CD4-positive, alpha-beta memory T cell (primary cell): Measurements from ENCODE around the gene CELSR1. TPM values are rescaled to one million over a fixed set of nuclear protein-coding genes. Genes with fewer than 3 reads are reported as not detected.
"Not testable (repeated sequence)": the region's sequence is repeated elsewhere in the genome, so short reads cannot be mapped to it uniquely, and the experiment has no call there.

Source experiments
- CTCF ChIA-PET: fragments of 350-600 bp; sonication (Branson Sonifier 250); formaldehyde crosslinking; loops from one replicate; lab custom pipeline; 2021; ENCODE audit warnings: inconsistent platforms; ENCODE audit not compliant: partially characterized antibody; lab: Charles Lee
- POLR2A ChIA-PET: fragments of 350-600 bp; sonication (Branson Sonifier 250); formaldehyde crosslinking; loops from one replicate; lab custom pipeline; 2021; ENCODE audit not compliant: partially characterized antibody; lab: Charles Lee
- DNase-seq, 5 donors: peaks; one replicate each; pipeline versions ENCODE4 v3.0.0 to v3.0.0-alpha.2; 2020 to 2022; ENCODE audit warnings: mixed read lengths in 1 of 5
- H3K27ac ChIP-seq: one replicate; pipeline ENCODE4 v1.7.0; 2013; ENCODE audit warnings: low read depth, low read length
- H3K27me3 ChIP-seq: 2 replicates; pipeline ENCODE4 v1.7.0; 2013; ENCODE audit warnings: mild to moderate bottlenecking, low read length, moderate library complexity; ENCODE audit not compliant: insufficient read depth
- H3K36me3 ChIP-seq: 2 replicates; pipeline ENCODE4 v1.7.0; 2013; ENCODE audit warnings: mild to moderate bottlenecking, low read length, moderate library complexity; ENCODE audit not compliant: insufficient read depth
- H3K4me1 ChIP-seq: 2 replicates; pipeline ENCODE4 v1.7.0; 2013; ENCODE audit warnings: mild to moderate bottlenecking, low read length, moderate library complexity; ENCODE audit not compliant: insufficient read depth
- H3K4me3 ChIP-seq, 2 donors: one replicate each; pipeline ENCODE4 v1.7.0; 2013; ENCODE audit warnings: low read length in 2 of 2, mild to moderate bottlenecking in 1 of 2
- H3K9me3 ChIP-seq, 2 donors: one replicate each; pipeline ENCODE4 v1.7.0; 2013; ENCODE audit warnings: low read length in 2 of 2, control low read depth in 1 of 2; ENCODE audit not compliant: control insufficient read depth in 1 of 2
- H3K27ac Mint-ChIP-seq, 7 donors: one replicate each; pipeline ENCODE4 v1.8.0; 2020 to 2021; ENCODE audit warnings: mixed read lengths in 7 of 7, mild to moderate bottlenecking in 6 of 7, inconsistent platforms in 3 of 7, moderate library complexity in 3 of 7
- H3K27me3 Mint-ChIP-seq, 2 donors: one replicate each; pipeline ENCODE4 v1.8.0; 2020 to 2021; ENCODE audit warnings: mixed read lengths in 2 of 2
- H3K36me3 Mint-ChIP-seq, 2 donors: one replicate each; pipeline ENCODE4 v1.8.0; 2020 to 2021; ENCODE audit warnings: mixed read lengths in 2 of 2, inconsistent platforms in 1 of 2, mild to moderate bottlenecking in 1 of 2
- H3K4me1 Mint-ChIP-seq, 4 donors: one replicate each; pipeline ENCODE4 v1.8.0; 2020 to 2021; ENCODE audit warnings: mixed read lengths in 4 of 4, mild to moderate bottlenecking in 1 of 4
- H3K4me3 Mint-ChIP-seq, 8 donors: one replicate each; pipeline ENCODE4 v1.8.0; 2020 to 2021; ENCODE audit warnings: mixed read lengths in 8 of 8, mild to moderate bottlenecking in 7 of 8, moderate library complexity in 6 of 8, inconsistent platforms in 3 of 8
- H3K9me3 Mint-ChIP-seq, 8 donors: one replicate each; pipeline ENCODE4 v1.8.0; 2020 to 2021; ENCODE audit warnings: mixed read lengths in 8 of 8, mild to moderate bottlenecking in 5 of 8, inconsistent platforms in 3 of 8, moderate library complexity in 1 of 8
- intact Hi-C: fragments of 100-400 bp; cut with micrococcal nuclease; formaldehyde crosslinking; loops from one replicate; pipeline ENCODE4 v1.15.1; 2023
- polyA plus RNA-seq, 2 donors: library from polyadenylated mRNA; unstranded; fragments of 300-500 nt; fragmentation: Illumina TruSeq; gene quantifications; one replicate each; pipeline ENCODE4 v1.2.3, GENCODE V29; 2021
- total RNA-seq, 2 experiments: library from RNA; stranded (reverse); gene quantifications; one replicate each; pipeline ENCODE4 v1.2.3, GENCODE V29; 2021

Gene CELSR1
- total and polyA plus RNA-seq, 4 experiments from 2014 or later, result 0.47 to 1.1 (median 0.81) TPM

- no peak overlapping the region for H3K27ac ChIP-seq
- Mint-ChIP-seq H3K27me3 (no peaks in the 10 kb centered on the region), H3K36me3 (no peaks in the 10 kb centered on the region), H3K4me3 (no peak overlapping the region), H3K4me1 (peaks cover 0 to 6% (median 2%) of the 10 kb centered on the region in 4 donors), H3K9me3 (no peaks in the 10 kb centered on the region), H3K27ac (no peak overlapping the region)
- no peaks in the 10 kb centered on the region for H3K36me3 ChIP-seq
- intact Hi-C loops, result no loop called here
- POLR2A ChIA-PET, result no interaction called here
- no peaks in the 10 kb centered on the region for H3K27me3 ChIP-seq
- no peak overlapping the region for H3K4me3 ChIP-seq
- no peak for DNase-seq
- no peaks in the 10 kb centered on the region for H3K4me1 ChIP-seq
- CTCF ChIA-PET, result no interaction called here
- H3K9me3 ChIP-seq, result no peaks in the 10 kb centered on the region
Observed at GRCh38 chr22:46401370-46401769, 136.1 kb downstream of the CELSR1 start.

GRCh38 chr22:46399251-46400024 is 138.0 kb downstream of the CELSR1 start:
- intact Hi-C loops, result no loop called here
- Histone ChIP-seq H3K27me3 (no peaks in the 10 kb centered on the region), H3K36me3 (no peaks in the 10 kb centered on the region), H3K27ac (no peak overlapping the region), H3K4me1 (no peaks in the 10 kb centered on the region), H3K4me3 (no peak overlapping the region), H3K9me3 (no peaks in the 10 kb centered on the region)
- Mint-ChIP-seq H3K36me3 (no peaks in the 10 kb centered on the region), H3K4me1 (peaks cover 0 to 6% (median under 1%) of the 10 kb centered on the region in 4 donors), H3K27me3 (no peaks in the 10 kb centered on the region), H3K27ac (no peak overlapping the region), H3K9me3 (no peaks in the 10 kb centered on the region), H3K4me3 (peak overlapping the region in 1 of 8 donors; percentile 46)
- CTCF ChIA-PET, result interaction anchor here (1.0 kb wide), 1 partner anchor 32 kb away, joined by 6 read pairs; no protein-coding TSS in a partner anchor
- POLR2A ChIA-PET, result no interaction called here
- no peak for DNase-seq

GRCh38 chr22:46397951-46398350 is 139.5 kb downstream of the CELSR1 start:
- no peak for DNase-seq
- H3K36me3 ChIP-seq, result no peaks in the 10 kb centered on the region
- Mint-ChIP-seq H3K27me3 (peaks cover 0 to 4% of the 10 kb centered on the region in 2 donors), H3K36me3 (no peaks in the 10 kb centered on the region), H3K4me3 (no peak overlapping the region), H3K27ac (no peak overlapping the region), H3K4me1 (peaks cover 3 to 13% (median 5%) of the 10 kb centered on the region in 4 donors), H3K9me3 (no peaks in the 10 kb centered on the region)
- peaks cover 6% of the 10 kb centered on the region for H3K4me1 ChIP-seq
- ChIA-PET CTCF (interaction anchor here (1.0 kb wide), 1 partner anchor 30 kb away, joined by 3 read pairs; no protein-coding TSS in a partner anchor), POLR2A (no interaction called here)
- H3K27me3 ChIP-seq, result no peaks in the 10 kb centered on the region
- no peaks in the 10 kb centered on the region for H3K9me3 ChIP-seq
- H3K4me3 ChIP-seq, result no peak overlapping the region
- H3K27ac ChIP-seq, result no peak overlapping the region
- intact Hi-C loops, result no loop called here

- POLR2A ChIA-PET, result no interaction called here
- H3K27ac Mint-ChIP-seq, result no peak overlapping the region
Observed at GRCh38 chr22:46397514-46397913, 139.9 kb downstream of the CELSR1 start.

GRCh38 chr22:46397049-46397448 is 140.4 kb downstream of the CELSR1 start:
- H3K36me3 ChIP-seq, intact Hi-C loops, H3K4me1 Mint-ChIP-seq, DNase-seq, H3K27me3 Mint-ChIP-seq, H3K4me3 ChIP-seq, H3K4me1 ChIP-seq, H3K9me3 Mint-ChIP-seq, POLR2A ChIA-PET, H3K36me3 Mint-ChIP-seq, H3K4me3 Mint-ChIP-seq, H3K27ac ChIP-seq, H3K27ac Mint-ChIP-seq, H3K27me3 ChIP-seq, H3K9me3 ChIP-seq: not testable (repeated sequence)
- CTCF ChIA-PET, result interaction anchor here (1.0 kb wide), 1 partner anchor 29 kb away, joined by 3 read pairs; no protein-coding TSS in a partner anchor

More at GRCh38 chr22:46397514-46397913, 139.9 kb downstream of the CELSR1 start:
- intact Hi-C loops, result no loop called here
- peaks cover 0 to 7% of the 10 kb centered on the region in 2 donors for H3K27me3 Mint-ChIP-seq
- peaks cover 6% of the 10 kb centered on the region for H3K4me1 ChIP-seq
- H3K4me3 Mint-ChIP-seq, result no peak overlapping the region
- no peak overlapping the region for H3K27ac ChIP-seq
- H3K36me3 Mint-ChIP-seq, result no peaks in the 10 kb centered on the region
- no peak overlapping the region for H3K4me3 ChIP-seq
- H3K9me3 Mint-ChIP-seq, result no peaks in the 10 kb centered on the region
- H3K4me1 Mint-ChIP-seq, result peaks cover 3 to 9% (median 5%) of the 10 kb centered on the region in 4 donors
- no peak for DNase-seq
- no peaks in the 10 kb centered on the region for H3K36me3 ChIP-seq
- H3K9me3 ChIP-seq, result no peaks in the 10 kb centered on the region
- CTCF ChIA-PET, result interaction anchor here (1.0 kb wide), 1 partner anchor 30 kb away, joined by 3 read pairs; no protein-coding TSS in a partner anchor
- H3K27me3 ChIP-seq, result no peaks in the 10 kb centered on the region

GRCh38 chr22:46395145-46395544 is 142.3 kb downstream of the CELSR1 start:
- Histone ChIP-seq H3K9me3 (no peaks in the 10 kb centered on the region), H3K4me3 (no peak overlapping the region), H3K27me3 (no peaks in the 10 kb centered on the region), H3K27ac (no peak overlapping the region), H3K36me3 (no peaks in the 10 kb centered on the region), H3K4me1 (peaks cover 6% of the 10 kb centered on the region)
- Mint-ChIP-seq H3K9me3 (no peaks in the 10 kb centered on the region), H3K27ac (no peak overlapping the region), H3K4me1 (peaks cover 3 to 8% (median 5%) of the 10 kb centered on the region in 4 donors), H3K27me3 (peaks cover 2 to 7% of the 10 kb centered on the region in 2 donors), H3K36me3 (no peaks in the 10 kb centered on the region), H3K4me3 (no peak overlapping the region)
- no peak for DNase-seq
- CTCF ChIA-PET, result interaction anchor here (1.2 kb wide), 1 partner anchor 27 kb away, joined by 4 read pairs; no protein-coding TSS in a partner anchor
- POLR2A ChIA-PET, result no interaction called here
- intact Hi-C loops, result no loop called here

- peaks cover 3 to 8% (median 5%) of the 10 kb centered on the region in 4 donors for H3K4me1 Mint-ChIP-seq
- no peaks in the 10 kb centered on the region for H3K9me3 Mint-ChIP-seq
- no peaks in the 10 kb centered on the region for H3K36me3 Mint-ChIP-seq
- no peak for DNase-seq
- no peaks in the 10 kb centered on the region for H3K36me3 ChIP-seq
- intact Hi-C loops, result no loop called here
- no peaks in the 10 kb centered on the region for H3K27me3 ChIP-seq
- no peak overlapping the region for H3K4me3 ChIP-seq
- CTCF ChIA-PET, result interaction anchor here (1.2 kb wide), 1 partner anchor 27 kb away, joined by 4 read pairs; no protein-coding TSS in a partner anchor
- peaks cover 6% of the 10 kb centered on the region for H3K4me1 ChIP-seq
- peaks cover 4 to 8% of the 10 kb centered on the region in 2 donors for H3K27me3 Mint-ChIP-seq
- no peak overlapping the region for H3K27ac Mint-ChIP-seq
- no peak overlapping the region for H3K4me3 Mint-ChIP-seq
- POLR2A ChIA-PET, result no interaction called here
- no peaks in the 10 kb centered on the region for H3K9me3 ChIP-seq
- H3K27ac ChIP-seq, result no peak overlapping the region
Observed at GRCh38 chr22:46394622-46395021, 142.8 kb downstream of the CELSR1 start.
